ENCODE data around the gene CYP26B1.

GRCh38 chr2:72136331-72136730, 11.3 kb downstream of the CYP26B1 start:
- TF ChIP-seq, protein P1, sequence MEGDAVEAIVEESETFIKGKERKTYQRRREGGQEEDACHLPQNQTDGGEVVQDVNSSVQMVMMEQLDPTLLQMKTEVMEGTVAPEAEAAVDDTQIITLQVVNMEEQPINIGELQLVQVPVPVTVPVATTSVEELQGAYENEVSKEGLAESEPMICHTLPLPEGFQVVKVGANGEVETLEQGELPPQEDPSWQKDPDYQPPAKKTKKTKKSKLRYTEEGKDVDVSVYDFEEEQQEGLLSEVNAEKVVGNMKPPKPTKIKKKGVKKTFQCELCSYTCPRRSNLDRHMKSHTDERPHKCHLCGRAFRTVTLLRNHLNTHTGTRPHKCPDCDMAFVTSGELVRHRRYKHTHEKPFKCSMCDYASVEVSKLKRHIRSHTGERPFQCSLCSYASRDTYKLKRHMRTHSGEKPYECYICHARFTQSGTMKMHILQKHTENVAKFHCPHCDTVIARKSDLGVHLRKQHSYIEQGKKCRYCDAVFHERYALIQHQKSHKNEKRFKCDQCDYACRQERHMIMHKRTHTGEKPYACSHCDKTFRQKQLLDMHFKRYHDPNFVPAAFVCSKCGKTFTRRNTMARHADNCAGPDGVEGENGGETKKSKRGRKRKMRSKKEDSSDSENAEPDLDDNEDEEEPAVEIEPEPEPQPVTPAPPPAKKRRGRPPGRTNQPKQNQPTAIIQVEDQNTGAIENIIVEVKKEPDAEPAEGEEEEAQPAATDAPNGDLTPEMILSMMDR (IDR thresholded peaks at IDR 0.05), result no peak
- TF ChIP-seq POLR2A (IDR thresholded peaks at IDR 0.05), result no peak

All from prostate gland (tissue), 2 donors.